GM10266 (cell line): ENCODE data around the gene TIAL1.

Experiments
- DNase-seq: peaks from one replicate; pipeline ENCODE4 v3.0.0; 2012; ENCODE audit errors: extremely low spot score
- CTCF ChIP-seq: IDR thresholded peaks from 2 replicates; pipeline ENCODE4 v1.5.1; 2012; ENCODE audit warnings: mild to moderate bottlenecking, low read depth; ENCODE audit not compliant: control insufficient read depth, insufficient read depth; ENCODE audit errors: missing control alignments

TIAL1 gene

DNA sequence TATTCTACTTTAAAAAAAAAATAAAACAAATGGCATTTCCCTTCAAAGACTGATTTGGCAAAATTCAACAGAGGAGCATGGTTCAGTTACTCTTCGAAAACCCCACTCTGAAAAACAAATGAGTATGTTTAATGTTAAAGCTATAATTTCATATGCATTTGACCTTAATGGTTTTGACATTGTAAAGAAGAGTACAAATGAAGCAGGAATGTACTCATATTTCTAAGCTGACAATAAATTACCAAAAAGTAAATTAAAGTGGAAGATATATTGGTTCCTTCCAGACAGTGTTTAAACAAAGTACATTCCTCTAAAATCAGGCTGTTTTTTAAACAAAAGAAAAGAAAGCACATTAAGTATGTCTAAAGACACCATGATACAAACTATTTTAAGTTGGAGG, 70.6 kb downstream of the TIAL1 start:
- DNase-seq = no peak
- no peak for TF ChIP-seq CTCF

- DNase-seq = no peak
- no peak for TF ChIP-seq CTCF
Measured at GRCh38 chr10:119525116-119525515, 71.6 kb downstream of the TIAL1 start.

- TF ChIP-seq CTCF = no peak
- DNase-seq = no peak
Measured at GRCh38 chr10:119524720-119525070, 72.1 kb downstream of the TIAL1 start.

DNA sequence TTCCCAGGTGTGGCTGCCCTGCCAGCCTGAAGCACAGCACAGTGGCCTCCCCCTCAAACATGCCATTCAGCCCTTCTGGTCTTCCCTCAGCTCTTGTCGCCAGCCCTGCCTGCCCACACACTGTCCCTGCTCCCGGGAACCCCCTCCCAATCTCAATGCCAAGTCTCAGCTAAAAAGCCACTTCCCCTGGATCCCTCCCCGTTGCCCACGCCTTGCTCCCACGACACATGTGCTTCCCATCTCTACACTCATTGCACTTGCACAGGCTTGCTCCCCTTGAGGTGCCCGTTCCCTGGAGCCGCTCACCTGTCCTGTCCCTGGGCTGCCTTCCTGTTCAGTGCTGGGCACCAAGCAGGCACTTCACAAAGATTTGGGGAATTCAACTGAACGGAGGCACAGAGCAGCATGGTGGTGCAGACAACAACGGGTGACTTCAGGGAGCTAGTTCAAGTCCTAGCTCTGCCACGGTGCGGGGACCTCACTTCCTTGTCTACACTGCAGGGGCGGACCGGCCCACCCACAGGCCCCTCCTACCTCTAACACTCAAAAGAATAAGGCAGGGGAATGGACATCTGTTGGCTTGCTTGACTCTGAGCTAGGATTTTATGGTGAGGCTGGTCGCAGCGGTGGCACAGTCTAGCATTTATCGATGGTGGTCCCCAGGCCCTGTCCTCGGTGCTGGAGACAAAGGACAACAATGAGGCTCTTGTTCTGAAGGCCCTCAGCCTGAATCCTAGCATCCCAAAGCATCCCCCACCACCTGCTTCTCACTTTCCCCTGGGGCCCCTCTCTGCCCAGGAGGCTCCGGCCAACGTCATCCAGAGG, 72.7 kb downstream of the TIAL1 start:
- DNase-seq = no peak
- no peak for TF ChIP-seq CTCF
